Measurements from ENCODE around the gene FUS. TPM values are rescaled to one million over a fixed set of nuclear protein-coding genes. Genes with fewer than 3 reads are reported as not detected.

The FUS gene
- total RNA-seq, 1 experiment from 2014 or later, result 770 TPM

DNA sequence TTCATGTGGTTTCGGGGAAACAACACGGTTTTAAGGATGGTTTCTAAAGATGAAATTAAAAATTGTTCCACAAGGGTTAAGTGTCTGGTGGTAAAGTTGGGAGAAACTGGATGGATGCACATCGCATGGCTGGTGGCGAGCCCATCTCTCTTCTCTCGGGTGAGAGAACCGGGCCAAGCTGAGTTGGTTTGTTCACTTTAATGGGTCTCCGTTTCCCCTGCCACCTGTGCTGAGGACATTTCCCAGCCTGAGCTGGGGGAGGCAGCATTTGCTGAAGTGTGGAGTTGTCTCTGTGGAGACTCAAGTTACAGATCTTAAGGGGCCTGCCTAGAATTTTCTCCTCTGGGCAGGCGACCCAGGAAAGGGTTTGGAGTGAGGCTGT lies 7.9 kb downstream of the FUS start:
- Mint-ChIP-seq H3K4me1 (peaks cover 26% of the 10 kb centered on the region), H3K36me3 (peaks cover 99% of the 10 kb centered on the region), H3K27ac (no peak overlapping the region), H3K9me3 (no peaks in the 10 kb centered on the region), H3K4me3 (no peak overlapping the region), H3K27me3 (ENCODE audit: low read depth) (no peaks in the 10 kb centered on the region)
- TF ChIP-seq FOXK1 (CRISPR knock-in tag; IDR thresholded peaks at IDR 0.05) (no peak), AR (CRISPR knock-in tag; IDR thresholded peaks at IDR 0.05) (peak; percentile 57; the same call in 1 of the 2 replicates)
- ATAC-seq (no peak; the same call in 1 of the 2 replicates), DNase-seq (ENCODE audit: low spot score) (no peak)
- ChIA-PET CTCF (no interaction called here), POLR2A (interaction anchor here (0.6 to 1.7 kb wide), 3 partner anchors 14 to 247 kb away, joined by 5 to 7 read pairs (median 6); partner anchors contain the start of gene PYCARD)

GRCh38 chr16:31188450-31189411 lies 8.8 kb downstream of the FUS start:
- H3K27me3 Mint-ChIP-seq (ENCODE audit: low read depth), result no peaks in the 10 kb centered on the region
- peak overlapping the region; percentile 47; the same call in 1 of the 2 replicates for H3K27ac Mint-ChIP-seq
- ChIA-PET POLR2A (interaction anchor here (0.7 to 1.7 kb wide), 4 partner anchors 8 to 248 kb away, joined by 3 to 7 read pairs (median 4); partner anchors contain the start of genes FUS and PYCARD), CTCF (interaction anchor here (0.7 kb wide), 1 partner anchor 13 kb away, joined by 3 read pairs; no protein-coding TSS in a partner anchor)
- H3K36me3 Mint-ChIP-seq, result peaks cover 97% of the 10 kb centered on the region
- peaks cover 17% of the 10 kb centered on the region for H3K4me1 Mint-ChIP-seq
- no peak for DNase-seq (ENCODE audit: low spot score)
- no peak overlapping the region for H3K4me3 Mint-ChIP-seq
- TF ChIP-seq NR3C1 (CRISPR knock-in tag; conservative IDR thresholded peaks at IDR 0.05; ENCODE audit: low read depth), result no peak
- TF ChIP-seq ZNF396 (CRISPR knock-in tag; IDR thresholded peaks at IDR 0.05; ENCODE audit: borderline replicate concordance), result no peak
- no peak for TF ChIP-seq JUN (CRISPR knock-in tag; IDR thresholded peaks at IDR 0.05)
- TF ChIP-seq GTF2I (CRISPR knock-in tag; conservative IDR thresholded peaks at IDR 0.05), result no peak
- no peak for TF ChIP-seq ZNF425 (CRISPR knock-in tag; conservative IDR thresholded peaks at IDR 0.05)
- peak; percentile 56; the same call in 1 of the 2 replicates for TF ChIP-seq AR (CRISPR knock-in tag; IDR thresholded peaks at IDR 0.05)
- no peak for TF ChIP-seq ZSCAN18 (CRISPR knock-in tag; IDR thresholded peaks at IDR 0.05)
- no peaks in the 10 kb centered on the region for H3K9me3 Mint-ChIP-seq
- no peak for ATAC-seq

DNA sequence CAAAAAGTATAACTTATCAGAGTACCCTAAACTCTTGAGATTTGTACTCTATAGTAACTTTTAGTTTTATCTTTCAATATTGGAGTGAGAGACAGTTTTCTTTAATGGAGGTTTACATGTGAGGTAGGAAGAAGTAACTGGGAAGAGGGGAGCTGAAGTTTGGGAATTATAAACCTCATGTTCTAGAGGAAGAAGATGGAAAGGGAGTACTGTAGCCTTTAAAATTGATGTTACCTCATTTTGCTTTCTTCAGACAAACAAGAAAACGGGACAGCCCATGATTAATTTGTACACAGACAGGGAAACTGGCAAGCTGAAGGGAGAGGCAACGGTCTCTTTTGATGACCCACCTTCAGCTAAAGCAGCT lies 9.5 kb downstream of the FUS start:
- ChIA-PET CTCF (interaction anchor here (0.7 kb wide), 1 partner anchor 12 kb away, joined by 3 read pairs; no protein-coding TSS in a partner anchor), POLR2A (interaction anchor here (0.8 to 1.1 kb wide), 3 partner anchors 9 to 10 kb away, joined by 3 to 4 read pairs (median 4); partner anchors contain the start of gene FUS)
- Mint-ChIP-seq H3K27ac (peak overlapping the region; percentile 47; the same call in 1 of the 2 replicates), H3K36me3 (peaks cover 99% of the 10 kb centered on the region), H3K4me1 (peaks cover 14% of the 10 kb centered on the region), H3K27me3 (ENCODE audit: low read depth) (no peaks in the 10 kb centered on the region), H3K9me3 (no peaks in the 10 kb centered on the region), H3K4me3 (no peak overlapping the region)
- DNase-seq (ENCODE audit: low spot score), result no peak
- no peak for ATAC-seq
- 0 out of 2 replicates have a peak, but pooled peaks have one; percentile 33 for TF ChIP-seq NFATC4 (CRISPR knock-in tag; IDR thresholded peaks at IDR 0.05)
- TF ChIP-seq, protein P1, sequence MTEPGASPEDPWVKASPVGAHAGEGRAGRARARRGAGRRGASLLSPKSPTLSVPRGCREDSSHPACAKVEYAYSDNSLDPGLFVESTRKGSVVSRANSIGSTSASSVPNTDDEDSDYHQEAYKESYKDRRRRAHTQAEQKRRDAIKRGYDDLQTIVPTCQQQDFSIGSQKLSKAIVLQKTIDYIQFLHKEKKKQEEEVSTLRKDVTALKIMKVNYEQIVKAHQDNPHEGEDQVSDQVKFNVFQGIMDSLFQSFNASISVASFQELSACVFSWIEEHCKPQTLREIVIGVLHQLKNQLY (CRISPR knock-in tag; IDR thresholded peaks at IDR 0.05), result no peak
- no peak for TF ChIP-seq ATF6 (CRISPR knock-in tag; IDR thresholded peaks at IDR 0.05)
- TF ChIP-seq SOX15 (CRISPR knock-in tag; IDR thresholded peaks at IDR 0.05), result no peak
- TF ChIP-seq NFYB (CRISPR knock-in tag; conservative IDR thresholded peaks at IDR 0.05; ENCODE audit: low read depth), result no peak
